ENCODE data around the gene MAST4.

GRCh38 chr5:67093279-67093678 lies 497.1 kb downstream of the MAST4 start:
- no peak for TF ChIP-seq EZH2 (IDR thresholded peaks at IDR 0.05)
- no peak for TF ChIP-seq POLR2AphosphoS5 (IDR thresholded peaks at IDR 0.05; ENCODE audit: borderline replicate concordance, low read depth, low read length)

Measured in SK-N-MC (cell line).